Right lobe of liver (tissue), 6 donors: ENCODE data around the gene ZNF513. TPM values are rescaled to one million over a fixed set of nuclear protein-coding genes. Genes with fewer than 3 reads are reported as not detected.
"Not testable (repeated sequence)": the region's sequence is repeated elsewhere in the genome, so short reads cannot be mapped to it uniquely, and the experiment has no call there.

Experiments
- ATAC-seq, 4 donors: fragments of 200-7000 bp; cut with Tn5 transposase; one replicate each; pipeline ENCODE4 v1.9.1; 2020; ENCODE audit warnings: mild to moderate bottlenecking in 4 of 4, moderate library complexity in 4 of 4
- DNase-seq, 3 donors: peaks; one replicate each; pipeline ENCODE4 v3.0.0-alpha.2; 2020
- H3K27ac ChIP-seq, 3 donors: fragments of 200-600 bp; one replicate each; pipeline ENCODE4 v1.8.0; 2022
- H3K27me3 ChIP-seq, 2 donors: fragments of 200-600 bp; one replicate each; pipeline ENCODE4 v1.8.0; 2022
- H3K36me3 ChIP-seq, 4 donors: fragments of 200-600 bp; sonication (generic) in 1 of 4; one replicate each; pipeline versions ENCODE4 v1.5.1 to v1.8.0; 2017 to 2022; ENCODE audit warnings: control low read depth in 1 of 4
- H3K4me1 ChIP-seq, 4 donors: fragments of 200-600 bp; sonication (generic) in 1 of 4; one replicate each; pipeline versions ENCODE4 v1.5.1 to v1.8.0; 2017 to 2022; ENCODE audit warnings: control low read depth in 1 of 4
- H3K4me3 ChIP-seq, 3 donors: fragments of 200-600 bp; one replicate each; pipeline ENCODE4 v1.8.0; 2022
- H3K9me3 ChIP-seq, 4 donors: fragments of 200-600 bp; sonication (generic) in 1 of 4; one replicate each; pipeline versions ENCODE4 v1.5.1 to v1.8.0; 2017 to 2022; ENCODE audit warnings: control low read depth in 1 of 4
- POLR2A ChIP-seq: fragments of 450-650 bp; IDR thresholded peaks from one replicate; pipeline ENCODE4 v1.6.1; 2017; ENCODE audit warnings: antibody characterized with exemption, mild to moderate bottlenecking
- WGBS: methylation state at CpG from one replicate; pipeline ENCODE4 v1.1.6; 2018; ENCODE audit warnings: low coverage, low lambda C conversion rate; ENCODE audit not compliant: insufficient coverage; ENCODE audit errors: missing lambda C conversion rate; 5-methylcytosine and 5-hydroxymethylcytosine counted together
- intact Hi-C, 2 donors: fragments of 100-400 bp; cut with DNase I; formaldehyde crosslinking; loops; one replicate each; pipeline versions ENCODE4 v1.11.2 to v1.14.1; 2022
- total RNA-seq, 6 experiments: library from RNA; depleted of rRNA in 2 of 6; stranded (reverse); fragments of >200 nt in 2 of 6; fragmentation: NEBNext Ultra II Directional in 3 of 6; extraction: Animal tissue kit (Norgen Biotek cat#: 25700) in 3 of 6; gene quantifications; one replicate each; pipeline versions ENCODE4 v1.1.0 to v1.2.4, GENCODE V29; 2016 to 2023
- TF ChIP-seq, protein P1 (sequence below), 4 donors: fragments of 200-600 bp in 3 of 4; fragments of 450-650 bp in 1 of 4; IDR thresholded peaks; one replicate each; pipeline versions ENCODE4 v1.5.1 to v1.8.0; 2016 to 2022; ENCODE audit warnings: antibody characterized with exemption in 4 of 4, mild to moderate bottlenecking in 2 of 4
- donor health status: DM: no; HTN: yes; CAD: no.
- donor health status: DM: no; HTN: no; CAD: no.
- donor health status: DM: no; HTN: no; CAD: no.
- donor health status: DM: no; HTN: yes; CAD: no.
- donor health status: DM: no; HTN: yes; CAD: no.

Gene ZNF513
- total RNA-seq, 6 experiments from 2014 or later = 6.0 to 14.7 (median 9.8) TPM

GRCh38 chr2:27353762-27354596 is 26.6 kb downstream of the ZNF513 start:
- Histone ChIP-seq H3K4me1 (peaks cover 0 to 36% (median 3%) of the 10 kb centered on the region in 4 donors), H3K36me3 (peaks cover 0 to 5% (median 0%) of the 10 kb centered on the region in 4 donors), H3K4me3 (no peak overlapping the region), H3K27ac (no peak overlapping the region), H3K9me3 (no peaks in the 10 kb centered on the region), H3K27me3 (no peaks in the 10 kb centered on the region)
- TF ChIP-seq, protein P1, sequence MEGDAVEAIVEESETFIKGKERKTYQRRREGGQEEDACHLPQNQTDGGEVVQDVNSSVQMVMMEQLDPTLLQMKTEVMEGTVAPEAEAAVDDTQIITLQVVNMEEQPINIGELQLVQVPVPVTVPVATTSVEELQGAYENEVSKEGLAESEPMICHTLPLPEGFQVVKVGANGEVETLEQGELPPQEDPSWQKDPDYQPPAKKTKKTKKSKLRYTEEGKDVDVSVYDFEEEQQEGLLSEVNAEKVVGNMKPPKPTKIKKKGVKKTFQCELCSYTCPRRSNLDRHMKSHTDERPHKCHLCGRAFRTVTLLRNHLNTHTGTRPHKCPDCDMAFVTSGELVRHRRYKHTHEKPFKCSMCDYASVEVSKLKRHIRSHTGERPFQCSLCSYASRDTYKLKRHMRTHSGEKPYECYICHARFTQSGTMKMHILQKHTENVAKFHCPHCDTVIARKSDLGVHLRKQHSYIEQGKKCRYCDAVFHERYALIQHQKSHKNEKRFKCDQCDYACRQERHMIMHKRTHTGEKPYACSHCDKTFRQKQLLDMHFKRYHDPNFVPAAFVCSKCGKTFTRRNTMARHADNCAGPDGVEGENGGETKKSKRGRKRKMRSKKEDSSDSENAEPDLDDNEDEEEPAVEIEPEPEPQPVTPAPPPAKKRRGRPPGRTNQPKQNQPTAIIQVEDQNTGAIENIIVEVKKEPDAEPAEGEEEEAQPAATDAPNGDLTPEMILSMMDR (IDR thresholded peaks at IDR 0.05) = no peak
- no peak for TF ChIP-seq POLR2A
- DNase-seq (no peak), ATAC-seq (no peak)
- intact Hi-C loops = no loop called here
- WGBS = 70% methylated on average over 6 of the region's 7 CpGs

GRCh38 chr2:27353386-27353761 is 27.2 kb downstream of the ZNF513 start:
- ATAC-seq, H3K27ac ChIP-seq, H3K4me3 ChIP-seq, intact Hi-C loops, H3K36me3 ChIP-seq, H3K27me3 ChIP-seq, DNase-seq, H3K9me3 ChIP-seq: not testable (repeated sequence)
- WGBS = 100% methylated on average over 5 of the region's 5 CpGs
- H3K4me1 ChIP-seq = peaks cover 0 to 36% (median 3%) of the 10 kb centered on the region in 4 donors

DNA sequence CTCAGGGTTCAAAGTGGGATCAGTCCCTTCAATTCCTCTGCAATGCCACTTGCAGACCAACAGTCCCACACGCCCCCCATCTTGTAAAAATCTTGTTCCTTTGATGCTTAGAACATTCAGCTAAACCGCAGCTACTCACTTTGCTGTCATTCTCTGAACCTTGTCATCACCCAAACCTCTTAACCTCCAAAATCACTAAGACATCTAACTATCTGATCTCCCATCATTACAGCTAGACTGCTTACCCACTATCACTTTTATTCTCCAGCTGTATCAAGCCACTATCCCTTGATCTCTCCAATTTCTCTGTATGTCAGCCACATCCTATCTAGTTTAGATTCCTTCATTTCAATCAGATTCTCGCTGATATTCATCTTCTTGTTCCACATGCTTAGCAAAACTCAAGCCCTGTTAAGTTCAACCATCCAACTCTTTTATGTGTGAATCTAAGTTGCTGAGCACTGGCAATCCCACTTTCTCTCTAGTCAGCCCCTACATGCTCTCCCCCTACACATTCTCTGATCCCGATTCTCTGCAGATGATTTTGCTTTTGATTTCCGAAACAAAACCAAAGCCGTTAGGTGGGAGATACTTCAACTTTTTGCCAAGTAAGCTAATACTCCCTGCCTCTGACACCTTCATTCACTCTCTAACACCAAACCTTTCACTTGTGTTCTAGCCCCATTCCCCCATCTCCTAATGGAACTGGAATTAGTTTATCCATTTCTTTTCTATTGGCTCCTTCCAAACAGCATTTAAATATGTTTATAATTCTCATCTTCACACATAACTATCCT is 28.5 kb downstream of the ZNF513 start:
- H3K9me3 ChIP-seq = no peaks in the 10 kb centered on the region
- 86% methylated on average over 6 of the region's 6 CpGs for WGBS

GRCh38 chr2:27350106-27350693 is 30.3 kb downstream of the ZNF513 start:
- intact Hi-C loops = no loop called here
- no peak for ATAC-seq
- DNase-seq = no peak
- Histone ChIP-seq H3K36me3 (peaks cover 0 to 5% (median 0%) of the 10 kb centered on the region in 4 donors), H3K4me1 (peaks cover 0 to 20% (median 0%) of the 10 kb centered on the region in 4 donors), H3K4me3 (no peak overlapping the region), H3K27me3 (no peaks in the 10 kb centered on the region), H3K27ac (no peak overlapping the region), H3K9me3 (no peaks in the 10 kb centered on the region)
- TF ChIP-seq POLR2A = no peak
- TF ChIP-seq, protein P1 (IDR thresholded peaks at IDR 0.05) = no peak
- WGBS = 89% methylated on average over 7 of the region's 7 CpGs

More for the DNA sequence above, 28.5 kb downstream of the ZNF513 start:
- TF ChIP-seq, protein P1 (IDR thresholded peaks at IDR 0.05) = no peak
- no peak for TF ChIP-seq POLR2A
- H3K36me3 ChIP-seq = peaks cover 0 to 5% (median 0%) of the 10 kb centered on the region in 4 donors
- H3K27me3 ChIP-seq = no peaks in the 10 kb centered on the region
- no peak overlapping the region for H3K4me3 ChIP-seq
- H3K27ac ChIP-seq = no peak overlapping the region
- no peak for DNase-seq
- intact Hi-C loops = no loop called here
- ATAC-seq = no peak
- H3K4me1 ChIP-seq = peaks cover 0 to 26% (median 3%) of the 10 kb centered on the region in 4 donors
